Naive thymus-derived CD8-positive, alpha-beta T cell (primary cell): ENCODE results near the gene PIAS1. TPM values are rescaled to one million over a fixed set of nuclear protein-coding genes. Genes with fewer than 3 reads are reported as not detected.
A peak's percentile ranks its signal among the peaks of the same experiment; 100 is the strongest.
"Not testable (repeated sequence)": the region's sequence is repeated elsewhere in the genome, so short reads cannot be mapped to it uniquely, and the experiment has no call there.

Experiments used
- ATAC-seq, 2 donors: fragments of 150-1000 bp; cut with Tn5 transposase in 1 of 2; sonication (Bioruptor Pico), chemical (Tn5 transposase) in 1 of 2; 1 replicate in 1 of 2; 2 replicates in 1 of 2; pipeline ENCODE4 v1.10.0; 2021; ENCODE audit warnings: mild to moderate bottlenecking in 2 of 2, moderate library complexity in 2 of 2
- POLR2A ChIA-PET: fragments of 350-600 bp; sonication (Branson Sonifier 250); formaldehyde crosslinking; loops from one replicate; lab custom pipeline; 2021; ENCODE audit warnings: antibody characterized with exemption; lab: Charles Lee
- DNase-seq, 10 donors: peaks; one replicate each; pipeline versions ENCODE4 v3.0.0 to v3.0.0-alpha.2; 2020 to 2022
- H3K27ac Mint-ChIP-seq, 10 donors: one replicate each; pipeline ENCODE4 v1.8.0; 2020 to 2022; ENCODE audit warnings: mild to moderate bottlenecking in 10 of 10, mixed read lengths in 10 of 10, moderate library complexity in 4 of 10, inconsistent platforms in 1 of 10
- H3K27me3 Mint-ChIP-seq, 5 donors: one replicate each; pipeline ENCODE4 v1.8.0; 2021 to 2022; ENCODE audit warnings: mixed read lengths in 5 of 5
- H3K36me3 Mint-ChIP-seq, 3 donors: one replicate each; pipeline ENCODE4 v1.8.0; 2020 to 2022; ENCODE audit warnings: mixed read lengths in 3 of 3, mild to moderate bottlenecking in 2 of 3, inconsistent platforms in 1 of 3
- H3K4me1 Mint-ChIP-seq, 4 donors: one replicate each; pipeline ENCODE4 v1.8.0; 2021 to 2022; ENCODE audit warnings: mixed read lengths in 4 of 4
- H3K4me3 Mint-ChIP-seq, 10 donors: one replicate each; pipeline ENCODE4 v1.8.0; 2020 to 2022; ENCODE audit warnings: mild to moderate bottlenecking in 10 of 10, mixed read lengths in 10 of 10, moderate library complexity in 6 of 10, inconsistent platforms in 1 of 10
- H3K9me3 Mint-ChIP-seq, 9 donors: one replicate each; pipeline ENCODE4 v1.8.0; 2020 to 2022; ENCODE audit warnings: mixed read lengths in 9 of 9, mild to moderate bottlenecking in 3 of 9, inconsistent platforms in 1 of 9, moderate library complexity in 1 of 9
- polyA plus RNA-seq, 3 donors: library from polyadenylated mRNA; unstranded; fragments of 300-500 nt; fragmentation: Illumina TruSeq; gene quantifications; one replicate each; pipeline ENCODE4 v1.2.3, GENCODE V29; 2021
- total RNA-seq, 8 experiments: library from RNA in 2 of 8; stranded (reverse) in 2 of 8; gene quantifications; one replicate each; pipeline ENCODE4 v1.2.3 and lab custom pipeline; 2021 to 2026

Gene PIAS1
- total and polyA plus RNA-seq, 5 experiments from 2014 or later: 90.0 to 149 (median 120) TPM

DNA sequence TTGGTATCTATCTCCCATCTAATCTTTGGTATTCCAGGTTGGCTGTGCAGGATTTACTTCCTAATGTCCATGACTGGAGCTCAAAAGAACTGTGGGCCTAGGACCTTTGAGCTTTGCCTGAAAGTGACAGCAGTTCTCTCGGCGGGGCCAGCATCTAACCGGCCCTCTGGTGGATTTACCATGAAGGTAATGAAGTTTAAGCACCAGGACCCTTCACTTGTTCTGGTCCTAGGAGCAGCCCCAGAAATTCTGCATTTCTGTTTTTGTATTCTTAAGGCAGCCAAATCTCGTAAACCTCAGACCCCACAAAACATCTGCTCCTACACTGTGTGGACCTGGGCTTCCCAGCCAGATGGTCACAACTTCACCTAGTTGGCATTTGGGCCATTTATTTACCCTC is 138.0 kb downstream of the PIAS1 start:
- Mint-ChIP-seq H3K36me3 (peaks cover 0 to 71% (median 7%) of the 10 kb centered on the region in 3 donors), H3K9me3 (no peaks in the 10 kb centered on the region), H3K27me3 (no peaks in the 10 kb centered on the region), H3K4me3 (no peak overlapping the region), H3K4me1 (peaks cover 0 to 6% (median 2%) of the 10 kb centered on the region in 4 donors), H3K27ac (peak overlapping the region in 6 of 10 donors; percentile 15 to 65 (median 60))
- no peak for ATAC-seq
- POLR2A ChIA-PET: no interaction called here
- DNase-seq: no peak

DNA sequence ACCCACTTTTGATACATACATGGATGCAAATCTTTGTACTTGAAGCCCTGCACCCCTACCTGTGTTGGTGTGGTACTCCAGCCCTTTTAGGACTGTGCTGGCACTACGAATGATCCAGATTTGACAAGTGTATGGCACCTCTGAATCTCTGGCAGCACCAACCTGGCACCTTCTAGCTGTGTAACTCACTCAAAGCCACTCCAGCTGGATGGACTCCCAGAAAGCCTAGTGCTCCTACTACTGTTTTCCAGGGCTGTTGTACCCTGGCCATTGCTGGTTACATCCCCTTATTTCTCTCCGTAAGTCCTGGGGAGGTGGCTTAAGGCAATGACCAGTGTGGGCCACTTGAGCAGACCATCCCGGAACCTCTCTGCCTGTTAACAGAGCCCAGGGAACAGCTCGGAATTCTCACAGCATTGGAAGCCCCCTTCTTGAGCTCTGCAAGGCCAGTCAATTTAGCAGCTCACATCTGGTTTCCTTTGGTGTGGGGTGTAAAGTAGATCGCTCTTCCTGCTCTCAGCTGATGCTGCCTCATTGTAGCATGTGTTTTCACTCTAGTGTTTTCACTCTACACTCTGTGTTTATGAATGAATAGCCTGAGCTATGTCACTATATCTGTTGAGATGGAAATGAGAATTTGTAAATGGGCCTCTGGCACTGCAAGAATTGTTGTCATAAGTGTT is 138.8 kb downstream of the PIAS1 start:
- no peaks in the 10 kb centered on the region for H3K27me3 Mint-ChIP-seq

DNA sequence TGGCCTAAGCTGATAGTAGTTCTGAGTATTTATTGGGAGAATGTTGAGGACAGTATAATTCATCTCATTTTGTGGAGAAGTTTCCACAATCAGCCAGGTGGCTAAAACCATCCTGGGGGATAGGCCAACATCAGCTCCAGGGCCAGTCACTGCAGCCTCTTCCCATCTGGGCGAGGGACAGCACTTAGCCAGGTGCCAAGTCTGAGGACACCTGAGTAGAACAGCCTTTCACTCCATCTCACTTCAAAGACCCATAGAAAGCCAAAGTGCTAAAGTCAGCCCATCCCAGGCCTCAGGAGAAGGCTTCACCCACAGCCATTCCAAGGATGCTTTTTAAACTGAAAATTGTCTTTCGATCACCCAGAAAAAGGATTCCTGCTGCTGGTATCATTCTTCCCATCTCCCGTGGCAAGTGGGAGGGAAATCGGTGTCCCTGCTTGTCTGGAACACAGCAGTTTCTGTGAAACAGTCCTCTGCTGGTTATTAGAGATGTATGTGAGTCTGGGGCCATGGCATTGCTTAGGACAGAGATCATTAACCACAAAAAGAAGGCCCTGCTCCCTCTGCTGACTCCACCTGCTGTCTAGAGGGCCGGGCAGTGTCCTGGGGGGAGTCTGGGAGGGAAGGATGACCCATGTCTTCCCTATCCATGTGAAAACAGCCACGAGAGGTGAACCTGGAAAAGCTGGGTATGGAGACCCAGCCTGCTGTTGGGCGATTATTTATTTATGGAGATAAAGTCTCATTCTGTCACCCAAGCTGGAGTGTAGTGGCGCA is 141.4 kb downstream of the PIAS1 start:
- Mint-ChIP-seq H3K4me1 (peaks cover 0 to 6% (median 2%) of the 10 kb centered on the region in 4 donors), H3K4me3 (no peak overlapping the region), H3K27me3 (no peaks in the 10 kb centered on the region), H3K9me3 (no peaks in the 10 kb centered on the region), H3K36me3 (peaks cover 0 to 37% (median 0%) of the 10 kb centered on the region in 3 donors), H3K27ac (peak overlapping the region in 6 of 10 donors; percentile 7 to 79 (median 35))
- DNase-seq: no peak
- ATAC-seq: no peak
- POLR2A ChIA-PET: interaction anchor here (0.7 kb wide), 1 partner anchor 341 kb away, joined by 3 read pairs; no protein-coding TSS in a partner anchor

More for the DNA sequence above, 138.8 kb downstream of the PIAS1 start:
- Mint-ChIP-seq H3K27ac (peak overlapping the region in 8 of 10 donors; percentile 4 to 61 (median 47)), H3K9me3 (no peaks in the 10 kb centered on the region), H3K4me1 (peaks cover 0 to 6% (median 2%) of the 10 kb centered on the region in 4 donors), H3K36me3 (peaks cover 0 to 63% (median 3%) of the 10 kb centered on the region in 3 donors), H3K4me3 (no peak overlapping the region)
- POLR2A ChIA-PET: no interaction called here
- ATAC-seq: no peak
- DNase-seq: no peak

DNA sequence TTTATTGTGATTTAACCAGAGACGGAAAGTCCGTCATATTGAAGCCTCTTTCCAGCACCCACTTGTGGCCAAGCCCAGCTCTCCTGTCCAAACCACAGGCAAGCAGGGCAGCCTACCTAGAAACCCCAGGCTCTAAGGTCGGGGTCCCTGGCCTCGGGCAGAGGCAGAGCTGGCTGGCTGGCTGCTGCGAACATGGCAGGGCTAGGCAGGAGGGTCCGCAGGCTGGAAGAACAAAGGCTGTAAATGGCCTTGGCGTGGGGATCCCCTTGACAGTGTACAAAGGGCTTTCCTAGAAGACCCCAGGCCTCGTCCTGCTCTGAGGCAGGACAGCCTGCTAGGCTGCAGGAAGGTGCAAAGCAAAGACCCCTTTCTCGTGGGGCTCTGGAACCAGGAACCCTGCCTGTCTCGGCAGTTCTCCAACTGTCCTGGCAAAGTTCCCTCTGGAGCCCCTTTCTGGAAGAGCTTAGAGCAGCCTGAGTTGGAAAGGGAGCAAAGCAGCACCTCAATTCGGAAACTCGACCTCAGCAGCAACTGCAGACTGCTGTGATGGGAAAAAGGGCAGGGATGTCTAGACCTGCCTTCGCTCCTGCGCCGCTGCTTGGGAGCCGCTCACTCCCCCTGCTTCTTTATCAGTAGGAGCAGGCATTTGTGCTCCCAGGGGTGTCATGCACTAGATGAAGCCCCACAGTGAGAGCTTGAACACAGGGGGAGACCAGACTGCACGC is 142.5 kb downstream of the PIAS1 start:
- peaks cover 0 to 6% (median 2%) of the 10 kb centered on the region in 4 donors for H3K4me1 Mint-ChIP-seq
- H3K27me3 Mint-ChIP-seq: no peaks in the 10 kb centered on the region
- POLR2A ChIA-PET: no interaction called here
- peaks cover 0 to 29% (median 0%) of the 10 kb centered on the region in 3 donors for H3K36me3 Mint-ChIP-seq
- ATAC-seq (no peak), DNase-seq (no peak)
- no peak overlapping the region for H3K4me3 Mint-ChIP-seq
- H3K27ac Mint-ChIP-seq: peak overlapping the region in 1 of 10 donors; percentile 86
- no peaks in the 10 kb centered on the region for H3K9me3 Mint-ChIP-seq

DNA sequence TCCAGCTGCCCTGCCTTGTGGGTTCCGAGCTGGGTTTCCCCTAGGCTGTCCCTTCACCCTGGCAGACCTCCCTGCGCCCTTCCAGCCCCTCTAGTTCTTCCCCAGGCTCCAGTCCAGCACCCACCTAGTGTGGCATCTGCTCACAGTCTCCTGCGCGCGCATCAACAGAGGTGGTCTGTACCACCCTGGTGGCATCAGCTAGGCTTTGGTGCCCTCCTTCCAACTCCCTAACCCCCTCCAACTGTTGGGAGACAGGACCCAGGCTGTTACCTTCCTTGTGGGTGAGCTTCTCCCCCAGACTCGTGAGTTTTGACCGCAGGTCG is 143.0 kb downstream of the PIAS1 start:
- Mint-ChIP-seq H3K27me3 (no peaks in the 10 kb centered on the region), H3K36me3 (peaks cover 0 to 23% (median 0%) of the 10 kb centered on the region in 3 donors), H3K4me3 (no peak overlapping the region), H3K4me1 (peaks cover 0 to 6% (median 3%) of the 10 kb centered on the region in 4 donors), H3K27ac (peak overlapping the region in 7 of 10 donors; percentile 22 to 86 (median 55)), H3K9me3 (no peaks in the 10 kb centered on the region)
- DNase-seq: no peak
- POLR2A ChIA-PET: no interaction called here
- ATAC-seq: no peak

DNA sequence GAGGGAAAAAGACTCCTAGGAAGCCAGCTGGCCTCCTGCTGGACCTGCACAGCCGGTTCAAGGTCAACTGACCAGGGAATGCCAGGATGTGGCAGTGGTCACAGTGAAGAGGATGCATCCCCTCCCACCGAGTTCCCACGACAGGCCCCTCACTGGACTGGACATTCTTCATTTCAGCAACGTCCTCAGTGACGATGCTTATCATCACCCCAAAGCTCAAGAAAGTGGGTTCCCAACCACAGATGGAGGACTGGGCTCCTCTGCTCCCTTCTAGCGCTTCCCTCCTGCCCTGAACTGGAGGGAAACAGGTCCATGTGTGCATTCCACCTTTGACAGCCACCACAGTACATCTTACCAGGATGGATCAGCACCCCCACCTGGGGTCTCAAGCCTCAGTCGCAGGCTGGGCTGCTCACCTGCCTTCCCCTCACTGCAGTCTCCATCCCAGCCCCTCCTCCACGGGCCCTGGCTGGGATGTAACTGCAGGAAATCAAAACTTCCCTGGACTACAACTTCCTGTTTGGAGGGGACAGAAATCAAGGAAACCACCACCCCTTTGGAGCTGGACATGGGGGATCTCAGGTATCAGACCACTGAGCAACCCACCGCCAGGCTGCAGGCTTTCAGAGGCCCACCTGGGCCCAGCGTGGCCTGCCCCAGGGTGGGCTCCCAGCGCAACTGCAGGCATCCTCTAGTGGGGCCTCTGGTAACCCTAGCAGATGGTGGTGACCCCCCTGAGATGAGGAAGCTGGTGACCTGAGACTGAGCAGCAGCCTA is 143.7 kb downstream of the PIAS1 start:
- no peak for DNase-seq
- POLR2A ChIA-PET: no interaction called here

DNA sequence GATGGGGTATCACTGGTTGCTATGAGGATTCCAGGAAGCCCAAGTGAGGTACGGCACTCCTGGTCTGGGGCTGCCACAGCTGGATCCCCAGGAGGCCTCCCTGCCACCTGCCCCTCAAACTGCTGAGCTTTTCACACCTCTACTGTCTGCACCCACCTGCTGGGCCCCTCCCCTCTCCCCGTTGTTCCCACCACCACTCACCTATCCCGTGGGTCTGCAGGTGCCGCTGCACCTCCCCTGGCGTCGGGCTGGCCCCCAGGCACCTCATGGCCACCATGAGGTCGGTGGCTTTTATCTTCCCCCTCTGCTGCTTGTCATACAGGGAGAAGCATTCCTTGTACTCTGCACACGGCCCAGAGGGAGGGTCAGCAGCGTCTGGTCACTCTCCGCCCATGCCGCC is 145.2 kb downstream of the PIAS1 start:
- H3K27ac Mint-ChIP-seq: peak overlapping the region in 8 of 10 donors; percentile 19 to 80 (median 50)
- ATAC-seq: no peak
- peaks cover 0 to 7% (median 0%) of the 10 kb centered on the region in 3 donors for H3K36me3 Mint-ChIP-seq
- H3K9me3 Mint-ChIP-seq: no peaks in the 10 kb centered on the region
- POLR2A ChIA-PET: no interaction called here
- peaks cover 0 to 3% (median 0%) of the 10 kb centered on the region in 4 donors for H3K4me1 Mint-ChIP-seq
- no peak for DNase-seq
- H3K27me3 Mint-ChIP-seq: no peaks in the 10 kb centered on the region
- no peak overlapping the region for H3K4me3 Mint-ChIP-seq

More for the DNA sequence above, 143.7 kb downstream of the PIAS1 start:
- Mint-ChIP-seq H3K4me1 (peaks cover 0 to 6% (median 2%) of the 10 kb centered on the region in 4 donors), H3K4me3 (no peak overlapping the region), H3K36me3 (peaks cover 0 to 17% (median 0%) of the 10 kb centered on the region in 3 donors), H3K27ac (peak overlapping the region in 5 of 10 donors; percentile 43 to 86 (median 76)), H3K27me3 (no peaks in the 10 kb centered on the region), H3K9me3 (no peaks in the 10 kb centered on the region)
- no peak for ATAC-seq

DNA sequence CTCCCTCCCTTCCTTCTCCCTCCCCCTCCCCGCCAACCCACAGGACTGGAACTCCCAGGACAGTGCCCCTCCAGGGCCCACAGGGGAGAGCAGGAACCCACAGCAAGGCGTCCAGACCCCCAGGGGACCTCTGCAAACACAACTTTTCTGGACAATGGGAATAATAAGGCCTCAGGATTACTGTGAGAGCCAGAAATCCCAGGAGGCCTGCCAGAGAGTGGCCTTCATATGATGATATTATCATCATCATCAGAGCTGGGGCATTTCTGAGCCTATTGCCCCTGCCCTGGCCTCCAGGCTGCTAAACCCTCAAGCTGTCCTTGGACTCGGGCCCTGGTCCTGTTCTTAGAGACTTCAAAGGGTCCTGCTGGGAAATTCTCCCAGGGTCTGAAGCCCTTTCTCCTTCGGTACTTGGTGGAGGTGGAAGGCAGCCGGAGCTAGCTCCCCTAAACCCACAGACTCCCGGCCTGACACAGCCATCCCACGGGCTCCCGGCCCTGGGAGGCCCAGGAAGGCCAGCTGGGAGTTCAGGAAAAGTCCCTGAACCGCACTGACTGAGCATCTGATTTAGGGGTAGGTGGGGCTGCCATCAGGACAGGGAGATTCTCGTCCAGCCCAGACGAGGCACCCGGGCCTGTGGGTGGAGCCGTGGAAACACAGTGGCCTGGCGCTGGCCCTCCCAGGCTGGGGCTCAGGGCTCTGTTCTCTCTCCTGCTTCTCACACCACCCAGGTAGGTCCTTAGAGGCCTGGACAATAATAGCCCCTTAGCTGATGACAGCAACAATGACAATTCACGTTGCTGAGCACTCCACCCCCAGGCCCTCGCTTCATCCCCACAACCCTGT is 146.1 kb downstream of the PIAS1 start:
- ATAC-seq (no peak), DNase-seq (no peak)
- Mint-ChIP-seq H3K27me3 (no peaks in the 10 kb centered on the region), H3K9me3 (no peaks in the 10 kb centered on the region), H3K36me3 (peaks cover 0 to under 1% (median 0%) of the 10 kb centered on the region in 3 donors), H3K4me3 (no peak overlapping the region), H3K27ac (peak overlapping the region in 6 of 10 donors; percentile 22 to 80 (median 48)), H3K4me1 (peaks cover 0 to 4% (median 1%) of the 10 kb centered on the region in 4 donors)
- POLR2A ChIA-PET: no interaction called here

DNA sequence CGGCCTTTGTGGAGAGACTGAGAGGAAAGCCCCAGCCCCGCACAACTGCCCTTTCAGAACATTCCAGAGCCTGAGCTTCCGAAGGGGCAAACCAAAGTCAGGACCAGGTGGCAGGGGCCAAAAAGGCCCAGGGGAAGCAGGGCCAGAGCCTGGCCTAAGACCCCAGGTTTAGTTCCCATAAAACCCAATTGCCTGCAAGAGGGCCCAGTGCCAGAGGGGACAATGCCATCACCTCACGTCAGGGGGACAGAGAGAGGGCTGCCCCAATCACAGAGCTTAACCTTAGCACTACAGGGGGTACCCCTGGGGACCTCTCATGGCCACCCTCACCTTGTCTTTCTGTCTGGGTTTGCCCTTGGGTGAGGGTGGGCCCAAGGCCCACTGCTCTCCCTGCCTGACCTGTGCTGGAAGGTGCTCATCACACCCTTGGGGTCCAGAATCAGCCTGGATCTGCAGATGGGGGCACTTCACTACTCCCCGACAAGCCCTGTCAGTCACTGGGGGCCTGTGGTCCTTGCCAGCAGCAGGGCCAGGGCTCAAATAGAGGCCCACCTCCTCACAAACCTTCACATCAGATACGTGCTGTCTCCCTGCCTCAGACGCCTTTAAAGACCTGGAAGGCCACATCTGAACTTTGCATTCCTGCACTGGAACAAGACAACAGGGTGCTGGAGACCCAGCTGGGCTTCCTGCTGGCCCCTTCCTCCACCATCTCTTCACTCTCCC is 147.2 kb downstream of the PIAS1 start:
- peak overlapping the region in 4 of 10 donors; percentile 32 to 74 (median 59) for H3K27ac Mint-ChIP-seq
- no peak overlapping the region for H3K4me3 Mint-ChIP-seq
- no peak for DNase-seq
- POLR2A ChIA-PET: no interaction called here
- H3K36me3 Mint-ChIP-seq: no peaks in the 10 kb centered on the region
- no peaks in the 10 kb centered on the region for H3K27me3 Mint-ChIP-seq
- no peak for ATAC-seq
- H3K4me1 Mint-ChIP-seq: peaks cover 0 to 4% (median 2%) of the 10 kb centered on the region in 4 donors
- no peaks in the 10 kb centered on the region for H3K9me3 Mint-ChIP-seq

DNA sequence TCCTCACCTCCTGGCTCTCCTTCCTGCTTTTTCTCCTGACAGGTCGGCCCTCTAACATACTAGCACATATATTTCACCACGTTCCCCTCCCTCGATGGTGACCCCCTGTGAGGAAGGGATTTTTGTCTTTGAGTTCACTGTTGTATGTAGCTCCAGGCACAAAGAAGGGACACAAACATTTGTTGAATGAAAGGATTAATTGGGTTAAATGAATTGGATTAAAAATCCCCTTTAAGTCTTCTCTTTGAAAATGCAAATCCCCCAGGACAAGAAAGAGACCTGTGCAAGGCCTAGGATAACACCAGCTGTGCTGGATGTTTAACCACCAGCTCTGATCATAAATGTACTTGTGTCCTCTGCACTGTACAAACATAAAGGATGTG is 147.8 kb downstream of the PIAS1 start:
- POLR2A ChIA-PET: no interaction called here
- H3K27ac Mint-ChIP-seq: peak overlapping the region in 4 of 10 donors; percentile 32 to 60 (median 54)
- no peak for ATAC-seq
- H3K4me1 Mint-ChIP-seq: peaks cover 0 to 4% (median 3%) of the 10 kb centered on the region in 4 donors
- H3K9me3 Mint-ChIP-seq: no peaks in the 10 kb centered on the region
- no peaks in the 10 kb centered on the region for H3K36me3 Mint-ChIP-seq
- DNase-seq: no peak
- H3K4me3 Mint-ChIP-seq: no peak overlapping the region
- H3K27me3 Mint-ChIP-seq: no peaks in the 10 kb centered on the region

DNA sequence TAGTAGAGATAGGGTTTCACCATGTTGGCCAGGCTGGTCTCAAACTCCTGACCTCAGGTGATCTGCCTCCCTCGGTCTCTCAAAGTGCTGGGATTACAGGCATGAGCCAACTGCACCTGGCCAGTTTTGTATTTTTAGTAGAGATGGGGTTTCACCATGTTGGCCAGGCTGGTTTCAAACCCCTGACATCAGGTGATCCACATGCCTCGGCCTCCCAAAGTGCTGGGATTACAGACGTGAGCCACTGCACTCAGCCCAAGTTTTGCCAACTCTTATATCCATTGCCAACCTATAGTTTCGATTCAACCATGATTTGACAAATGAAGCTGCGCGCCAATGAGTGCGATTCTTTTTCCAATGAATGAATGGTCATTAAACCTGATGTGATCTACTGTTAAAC is 148.9 kb downstream of the PIAS1 start:
- not testable (repeated sequence) for H3K9me3 Mint-ChIP-seq

More for the DNA sequence above, 148.9 kb downstream of the PIAS1 start:
- ATAC-seq, DNase-seq, H3K36me3 Mint-ChIP-seq, POLR2A ChIA-PET, H3K27me3 Mint-ChIP-seq, H3K4me3 Mint-ChIP-seq, H3K4me1 Mint-ChIP-seq, H3K27ac Mint-ChIP-seq: not testable (repeated sequence)
